GM12864 (cell line): ENCODE measurements around the gene MKKS.

Experiments used
- DNase-seq: peaks from one replicate; pipeline ENCODE4 v3.0.0-alpha.2; 2011; ENCODE audit warnings: low read depth
- H3K4me3 ChIP-seq: 2 replicates; pipeline ENCODE4 v1.5.1; 2011; ENCODE audit warnings: mild to moderate bottlenecking, low read depth, low read length, control low read depth
- TF ChIP-seq, protein P1 (sequence below): IDR thresholded peaks from 2 replicates; pipeline ENCODE4 v1.5.1; 2011; ENCODE audit warnings: low read depth, mild to moderate bottlenecking, moderate library complexity, low read length, control low read depth, inconsistent platforms; ENCODE audit errors: missing control alignments

Gene MKKS

DNA sequence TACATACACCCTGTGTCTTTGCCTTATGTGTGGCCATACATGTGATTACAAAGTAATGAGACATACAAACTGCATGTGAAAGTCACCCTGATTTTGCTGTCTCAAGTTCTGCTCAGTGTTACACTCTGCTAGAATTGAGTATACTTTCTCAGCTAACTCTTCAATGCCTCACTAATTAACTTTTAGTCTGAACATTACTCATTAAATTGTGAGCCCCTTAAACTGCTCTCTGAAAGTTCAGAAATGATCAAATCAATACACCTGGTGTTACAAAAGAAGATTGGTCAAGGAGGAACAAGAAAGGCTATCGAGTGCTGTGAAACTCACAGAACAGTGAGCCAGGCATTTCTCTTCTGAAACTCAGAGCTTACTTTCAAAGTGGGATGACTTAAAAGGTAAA, 71.3 kb downstream of the MKKS start:
- no peak for DNase-seq
- no peak overlapping the region for H3K4me3 ChIP-seq
- TF ChIP-seq, protein P1, sequence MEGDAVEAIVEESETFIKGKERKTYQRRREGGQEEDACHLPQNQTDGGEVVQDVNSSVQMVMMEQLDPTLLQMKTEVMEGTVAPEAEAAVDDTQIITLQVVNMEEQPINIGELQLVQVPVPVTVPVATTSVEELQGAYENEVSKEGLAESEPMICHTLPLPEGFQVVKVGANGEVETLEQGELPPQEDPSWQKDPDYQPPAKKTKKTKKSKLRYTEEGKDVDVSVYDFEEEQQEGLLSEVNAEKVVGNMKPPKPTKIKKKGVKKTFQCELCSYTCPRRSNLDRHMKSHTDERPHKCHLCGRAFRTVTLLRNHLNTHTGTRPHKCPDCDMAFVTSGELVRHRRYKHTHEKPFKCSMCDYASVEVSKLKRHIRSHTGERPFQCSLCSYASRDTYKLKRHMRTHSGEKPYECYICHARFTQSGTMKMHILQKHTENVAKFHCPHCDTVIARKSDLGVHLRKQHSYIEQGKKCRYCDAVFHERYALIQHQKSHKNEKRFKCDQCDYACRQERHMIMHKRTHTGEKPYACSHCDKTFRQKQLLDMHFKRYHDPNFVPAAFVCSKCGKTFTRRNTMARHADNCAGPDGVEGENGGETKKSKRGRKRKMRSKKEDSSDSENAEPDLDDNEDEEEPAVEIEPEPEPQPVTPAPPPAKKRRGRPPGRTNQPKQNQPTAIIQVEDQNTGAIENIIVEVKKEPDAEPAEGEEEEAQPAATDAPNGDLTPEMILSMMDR = no peak

DNA sequence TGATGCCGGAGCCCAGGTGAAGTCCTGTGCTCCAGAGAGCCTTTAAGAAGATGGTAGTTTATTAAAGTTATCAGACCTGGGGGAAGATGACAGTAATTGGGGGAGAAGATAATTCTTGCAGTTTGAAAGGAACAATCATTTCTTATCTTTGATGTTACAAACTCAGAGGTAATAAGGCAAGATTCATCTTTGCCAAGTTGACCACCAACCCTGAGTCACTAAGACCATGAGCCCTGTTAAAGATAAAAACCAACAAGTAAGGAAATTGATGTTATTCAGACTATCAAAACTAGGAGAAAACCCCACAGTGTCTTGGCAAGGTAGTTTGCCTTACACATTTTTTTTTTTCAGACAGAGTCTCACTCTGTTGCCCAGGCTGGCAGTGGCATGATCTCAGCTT, 73.1 kb downstream of the MKKS start:
- no peak for DNase-seq
- H3K4me3 ChIP-seq = no peak overlapping the region
- TF ChIP-seq, protein P1 = no peak

DNA sequence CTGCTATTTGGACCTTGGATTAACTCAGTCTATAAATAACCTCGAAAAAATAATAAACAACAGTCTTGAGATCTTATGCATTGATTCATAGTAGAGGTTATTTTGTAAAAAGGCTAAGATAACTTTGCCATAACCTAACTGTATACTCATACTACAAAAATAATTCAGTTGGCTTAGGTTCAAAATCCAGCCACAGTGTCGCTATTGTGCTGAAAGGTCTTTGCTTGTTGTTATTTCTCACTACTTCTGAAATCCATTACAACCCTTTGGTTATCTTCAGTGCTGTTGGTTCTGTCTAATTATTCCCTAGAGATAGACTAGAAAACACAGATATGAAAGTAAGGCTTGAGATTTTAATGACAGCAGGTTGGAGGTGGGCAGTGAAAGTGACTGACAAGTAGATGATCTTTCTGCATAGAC, 74.4 kb downstream of the MKKS start:
- no peak overlapping the region for H3K4me3 ChIP-seq
- no peak for DNase-seq
- TF ChIP-seq, protein P1 = no peak

DNA sequence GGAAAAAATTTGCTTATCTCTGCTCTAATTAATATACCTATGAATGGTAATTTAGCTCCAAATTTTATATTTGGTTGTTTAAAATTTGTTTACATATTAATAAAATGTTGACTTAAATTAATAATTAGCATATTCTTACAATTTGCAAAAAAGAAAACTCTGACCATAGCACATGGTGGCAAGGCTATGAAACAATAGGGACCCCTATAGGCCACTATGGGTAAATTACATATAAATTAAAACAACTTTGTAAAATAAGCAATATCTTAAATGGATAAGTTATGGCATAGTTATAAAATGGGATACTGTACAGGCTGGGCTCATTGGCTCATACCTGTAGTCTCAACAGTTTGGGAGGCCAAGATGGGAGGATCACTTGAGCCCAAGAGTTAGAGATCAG, 76.0 kb downstream of the MKKS start:
- DNase-seq = no peak
- H3K4me3 ChIP-seq = no peak overlapping the region
- TF ChIP-seq, protein P1 = no peak

DNA sequence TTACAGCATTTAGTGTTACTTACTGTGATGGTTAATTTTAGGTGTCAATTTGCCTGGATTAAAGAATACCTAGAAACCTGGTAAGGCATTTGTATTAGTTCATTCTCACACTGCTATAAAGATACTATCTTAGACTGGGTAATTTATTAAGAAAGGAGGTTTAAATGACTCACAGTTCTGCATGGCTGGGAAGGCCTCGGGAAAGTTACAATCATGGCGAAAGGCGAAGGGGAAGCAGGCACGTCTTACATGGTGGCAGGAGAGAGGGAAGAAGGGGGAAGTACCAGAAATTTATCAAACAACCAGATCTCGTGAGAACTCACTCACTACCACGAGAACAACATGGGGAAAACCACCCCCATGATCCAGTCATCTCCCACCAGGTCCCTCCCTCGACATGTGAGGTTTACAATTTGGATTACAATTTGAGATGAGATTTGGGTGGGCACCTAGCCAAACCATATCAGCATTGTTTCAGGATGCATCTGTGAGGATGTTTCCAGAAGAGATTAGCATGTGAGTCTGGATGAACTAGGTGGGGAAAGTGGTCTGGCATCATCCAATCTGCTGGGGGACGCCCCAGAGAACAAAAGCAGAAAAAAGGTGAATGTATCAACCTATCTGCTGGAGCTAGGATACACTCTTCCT, 76.8 kb downstream of the MKKS start:
- no peak for DNase-seq
- TF ChIP-seq, protein P1 = no peak
- H3K4me3 ChIP-seq = no peak overlapping the region

DNA sequence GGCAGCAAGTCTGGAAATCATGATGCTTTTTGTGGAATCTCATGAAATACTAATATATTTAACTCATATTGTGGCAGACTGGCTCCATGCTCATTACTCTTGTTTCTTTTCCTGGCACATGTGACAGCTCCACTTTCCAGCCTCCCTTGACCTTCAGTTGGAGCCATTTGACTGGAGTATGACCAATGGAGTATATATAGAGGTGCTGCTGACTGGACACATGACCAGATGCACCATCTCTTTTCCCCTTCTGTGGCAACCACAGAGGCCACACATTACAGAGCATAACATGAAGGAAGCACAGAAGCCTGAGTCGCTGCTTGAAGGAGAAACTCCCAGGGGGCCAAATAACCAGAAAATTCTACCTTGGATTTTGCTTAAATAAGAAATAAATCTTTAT, 77.4 kb downstream of the MKKS start:
- TF ChIP-seq, protein P1 = no peak
- H3K4me3 ChIP-seq = no peak overlapping the region
- no peak for DNase-seq

DNA sequence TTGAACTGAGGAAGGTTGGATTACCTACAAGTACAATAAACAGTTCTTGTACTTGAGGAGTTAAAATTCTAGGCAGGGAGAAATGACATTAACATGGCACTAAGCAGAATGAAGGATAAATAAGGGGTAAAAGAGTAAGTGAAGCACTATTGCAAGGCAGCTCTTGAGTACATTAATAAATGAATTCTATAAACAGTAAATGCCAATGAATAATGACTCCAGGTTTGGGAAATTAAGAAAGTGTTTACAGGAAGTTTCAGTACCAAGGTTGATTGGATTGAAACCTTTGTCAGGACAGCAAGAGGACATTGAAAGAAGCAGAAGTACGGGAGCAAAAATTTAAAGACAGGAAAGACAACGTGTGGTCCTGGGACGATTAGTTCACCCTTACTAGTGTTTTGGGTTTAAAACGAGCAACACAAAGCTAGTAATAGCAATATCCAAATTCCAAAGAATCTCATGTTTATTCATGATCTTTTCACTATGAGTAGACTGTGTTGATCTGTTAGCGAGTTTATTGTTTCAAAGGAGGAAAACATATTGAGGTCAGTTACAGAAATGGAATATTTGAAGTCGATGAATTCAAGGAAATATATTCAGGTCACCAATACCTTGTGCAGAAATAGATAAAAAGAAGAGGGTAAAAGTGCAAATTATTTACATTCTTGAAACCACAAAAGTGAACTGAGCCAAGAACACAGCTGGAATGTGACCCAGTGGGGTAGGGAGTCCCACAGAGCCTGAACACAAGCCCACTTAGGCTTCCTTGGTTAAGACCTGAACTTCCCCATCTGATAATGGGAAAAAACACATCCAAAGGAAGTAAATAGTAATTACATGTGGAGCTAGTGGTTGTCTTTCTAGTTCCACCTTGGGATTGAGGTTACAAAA, 80.8 kb downstream of the MKKS start:
- TF ChIP-seq, protein P1 = no peak
- no peak overlapping the region for H3K4me3 ChIP-seq
- DNase-seq = no peak
